Lower leg skin (tissue), 4 donors: ENCODE measurements around the gene KCNJ11. TPM values are rescaled to one million over a fixed set of nuclear protein-coding genes. Genes with fewer than 3 reads are reported as not detected.

ENCODE experiments used
- DNase-seq, 2 donors: peaks; one replicate each; pipeline ENCODE4 v3.0.0-alpha.2; 2019; ENCODE audit warnings: low spot score in 2 of 2
- H3K4me3 ChIP-seq: fragments of 200-600 bp; sonication (generic); 2 replicates; pipeline ENCODE4 v1.5.1; 2017; ENCODE audit warnings: mild to moderate bottlenecking, low read depth; ENCODE audit not compliant: poor library complexity, severe bottlenecking
- CTCF ChIP-seq, 3 donors: fragments of 450-650 bp; IDR thresholded peaks; one replicate each; pipeline ENCODE4 v1.5.1; 2016; ENCODE audit warnings: antibody characterized with exemption in 3 of 3, mild to moderate bottlenecking in 3 of 3, moderate library complexity in 2 of 3
- POLR2A ChIP-seq, 2 donors: fragments of 450-650 bp; IDR thresholded peaks; one replicate each; pipeline ENCODE4 v1.6.1; 2016 to 2017; ENCODE audit warnings: antibody characterized with exemption in 2 of 2, mild to moderate bottlenecking in 1 of 2, moderate library complexity in 1 of 2
- WGBS, 2 donors: methylation state at CpG; one replicate each; pipeline ENCODE4 v1.1.5; 2018; 5-methylcytosine and 5-hydroxymethylcytosine counted together
- intact Hi-C: fragments of 100-400 bp; cut with DNase I; formaldehyde crosslinking; loops from one replicate; pipeline ENCODE4 v1.15.0; 2023; ENCODE audit warnings: low total_unique reads
- total RNA-seq, 4 donors: library from RNA; depleted of rRNA; stranded (reverse); fragments of >200 nt; gene quantifications; one replicate each; pipeline ENCODE4 v1.1.0, GENCODE V29; 2016

KCNJ11 gene
- total RNA-seq, 4 donors from 2014 or later: 2.0 to 20.5 (median 4.7) TPM

DNA sequence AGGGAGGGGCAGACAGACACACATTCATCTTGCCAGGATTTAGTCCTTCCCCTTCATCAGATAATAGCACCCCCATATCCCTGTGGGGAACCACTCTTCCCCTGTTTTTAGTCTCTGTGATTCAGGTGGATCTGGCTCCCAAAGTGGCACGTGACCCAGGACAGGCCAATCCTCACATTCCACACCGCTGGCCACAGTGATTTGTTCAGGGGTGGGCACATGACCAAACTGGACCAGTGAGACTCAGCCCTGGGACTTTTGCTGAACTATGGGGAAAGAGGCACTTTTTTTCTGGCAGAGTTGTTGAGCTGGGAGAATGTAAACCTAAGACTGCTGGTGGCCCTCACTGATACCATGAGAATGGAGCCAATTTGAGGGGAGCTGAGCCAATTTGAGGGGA, 19.1 kb upstream of the KCNJ11 start:
- TF ChIP-seq POLR2A (IDR thresholded peaks at IDR 0.05) (no peak), CTCF (IDR thresholded peaks at IDR 0.05) (no peak)
- 90 to 92% methylated on average over 2 of the region's 2 CpGs for WGBS, 2 donors

DNA sequence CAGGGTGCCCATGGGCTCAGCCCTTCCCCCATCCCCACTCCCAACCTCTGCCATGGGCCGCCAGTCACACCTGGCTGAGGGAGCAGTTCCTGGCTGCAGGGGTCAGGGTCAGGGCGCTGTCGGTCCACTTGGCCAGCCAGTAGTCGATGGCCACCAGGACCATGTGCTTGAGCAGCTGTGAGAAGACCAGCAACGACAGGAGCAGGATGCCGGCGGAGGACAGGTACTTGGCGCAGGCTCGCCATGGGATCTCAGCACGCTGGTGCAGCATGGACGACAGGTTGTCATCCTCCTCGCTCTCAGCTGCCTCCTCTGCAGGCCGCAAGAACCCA, 18.3 kb upstream of the KCNJ11 start:
- WGBS, 2 donors: 94% methylated on average over 12 to 13 of the region's 13 CpGs
- no peak overlapping the region for H3K4me3 ChIP-seq
- intact Hi-C loops: no loop called here
- DNase-seq: no peak
- TF ChIP-seq POLR2A (IDR thresholded peaks at IDR 0.05) (no peak), CTCF (IDR thresholded peaks at IDR 0.05) (no peak)

More for the DNA sequence above, 19.1 kb upstream of the KCNJ11 start:
- H3K4me3 ChIP-seq: no peak overlapping the region
- no peak for DNase-seq
- intact Hi-C loops: no loop called here

DNA sequence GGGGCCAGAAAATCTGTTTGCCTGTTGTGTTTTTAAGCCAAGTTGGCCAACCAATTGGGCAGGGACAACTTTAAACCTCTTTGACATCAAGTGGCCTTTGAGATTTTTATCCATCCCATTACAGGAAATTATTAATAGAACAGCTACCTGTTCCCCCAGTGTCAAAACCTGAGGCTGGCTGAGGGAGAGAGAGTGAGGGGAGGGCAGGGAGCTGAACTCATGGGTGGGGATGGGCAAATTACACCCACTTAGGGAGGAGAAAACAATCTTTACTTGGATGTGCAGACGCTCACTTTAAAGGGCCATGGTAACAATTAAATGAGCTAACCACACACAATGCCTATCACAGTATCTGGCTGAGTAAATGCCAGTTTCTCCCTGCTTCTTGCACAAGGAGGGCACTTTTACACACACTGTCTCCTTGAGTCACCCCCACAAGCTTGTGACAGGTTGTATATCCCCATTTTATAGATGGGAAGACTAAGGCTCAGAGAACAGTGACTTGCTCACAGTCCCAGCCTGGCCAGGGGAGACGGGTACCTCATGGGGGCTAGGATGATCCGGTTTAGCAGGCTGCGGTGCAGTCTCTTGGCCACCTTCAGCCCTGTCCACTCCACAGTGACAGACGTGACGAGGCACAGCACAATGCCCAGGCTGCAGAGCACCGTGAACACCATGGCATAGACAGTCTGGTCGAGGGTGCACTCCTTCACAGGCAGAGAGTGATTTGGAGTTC, 17.8 kb upstream of the KCNJ11 start:
- H3K4me3 ChIP-seq: no peak overlapping the region
- intact Hi-C loops: no loop called here
- 82 to 87% methylated on average over 7 to 8 of the region's 8 CpGs for WGBS, 2 donors
- TF ChIP-seq POLR2A (IDR thresholded peaks at IDR 0.05) (no peak), CTCF (IDR thresholded peaks at IDR 0.05) (no peak)
- DNase-seq: no peak

DNA sequence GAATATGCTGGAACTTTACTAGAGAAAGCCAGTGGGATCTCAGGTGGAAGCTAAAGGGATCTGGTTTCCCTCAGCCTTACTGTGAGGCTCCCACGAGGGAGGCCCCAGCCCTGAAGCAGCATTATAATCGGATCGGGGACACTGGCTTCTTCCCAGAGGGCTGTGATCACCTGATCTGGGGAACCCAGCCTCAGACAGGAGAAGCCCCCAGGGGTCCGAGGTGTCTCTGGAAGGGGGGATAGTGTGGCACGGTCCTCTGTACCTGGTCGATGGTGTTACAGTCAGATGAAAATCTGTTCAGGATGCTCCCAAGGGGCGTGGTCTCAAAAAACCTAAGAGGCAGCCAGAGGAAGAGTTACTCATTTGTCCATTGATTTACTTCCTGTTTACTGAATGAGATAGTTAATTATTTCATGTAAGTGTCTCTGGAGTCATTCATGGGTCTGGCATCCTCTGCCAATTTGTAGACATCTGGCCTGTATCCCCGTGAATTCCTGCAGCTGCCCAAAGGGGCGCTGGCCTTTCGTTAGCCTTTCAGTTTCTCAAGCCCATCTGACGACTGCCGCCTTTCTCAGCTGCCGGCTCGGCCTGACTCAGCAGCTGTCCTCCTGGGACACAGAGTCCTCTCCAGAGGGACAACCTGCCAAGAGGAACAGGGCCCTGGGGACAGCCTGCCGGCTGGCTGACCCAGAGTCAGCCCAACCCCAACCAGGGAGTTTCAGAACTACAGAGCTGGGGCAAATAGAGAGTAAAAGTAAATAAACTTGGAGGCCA, 17.0 kb upstream of the KCNJ11 start:
- no peak for TF ChIP-seq POLR2A (IDR thresholded peaks at IDR 0.05)
- no peak for TF ChIP-seq CTCF (IDR thresholded peaks at IDR 0.05)
- peak; percentile 58 to 90 for DNase-seq
- WGBS, 2 donors: 42 to 47% methylated on average over 15 of the region's 15 CpGs
- intact Hi-C loops: no loop called here
- no peak overlapping the region for H3K4me3 ChIP-seq

DNA sequence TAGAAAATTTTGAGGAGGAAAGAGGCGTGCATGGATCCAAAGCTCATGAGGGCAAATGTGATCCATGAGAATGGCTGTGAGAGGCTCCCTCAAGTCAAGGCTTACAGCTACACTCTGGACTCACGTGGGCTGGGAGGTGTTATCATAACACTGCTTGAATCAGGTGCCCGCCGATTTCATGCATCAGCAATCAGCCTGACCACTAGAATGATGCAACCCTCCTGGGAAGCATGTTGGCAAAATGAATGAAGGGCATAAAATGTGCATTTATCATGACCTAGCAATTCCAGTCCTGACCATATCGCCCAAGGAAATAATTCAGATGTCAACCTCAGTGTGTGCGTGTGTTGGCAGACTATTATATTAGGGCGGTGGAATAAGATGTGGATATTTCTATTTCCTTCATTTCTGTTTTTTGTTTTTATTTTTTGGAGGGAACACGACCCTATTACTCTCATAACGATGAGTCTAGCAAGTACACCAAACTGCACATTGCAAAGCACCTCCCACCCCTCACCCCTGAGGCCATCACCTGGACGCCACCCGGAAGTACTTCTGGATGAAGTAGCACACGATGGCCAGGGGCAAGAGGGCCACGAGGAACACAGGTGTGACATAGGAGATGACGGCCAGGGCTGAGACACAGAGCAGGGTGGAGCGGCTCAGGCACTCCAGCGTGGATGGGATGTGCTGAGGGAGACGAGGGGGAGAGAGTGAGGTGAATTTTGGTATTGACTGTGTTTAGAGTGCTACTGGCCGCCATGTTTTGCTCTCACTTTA, 15.7 kb upstream of the KCNJ11 start:
- DNase-seq: no peak
- H3K4me3 ChIP-seq: no peak overlapping the region
- WGBS, 2 donors: 78% methylated on average over 18 of the region's 18 CpGs
- intact Hi-C loops: no loop called here
- TF ChIP-seq POLR2A (IDR thresholded peaks at IDR 0.05) (no peak), CTCF (IDR thresholded peaks at IDR 0.05) (no peak)
